HCT116 (cell line): ENCODE results near the gene PPP1CC. TPM values are rescaled to one million over a fixed set of nuclear protein-coding genes. Genes with fewer than 3 reads are reported as not detected.

Experiments
- ATAC-seq: fragments of 200-7000 bp; cut with Tn5 transposase; 2 replicates; pipeline ENCODE4 v1.9.1; 2020; ENCODE audit warnings: mild to moderate bottlenecking, moderate library complexity
- BruUV-seq: library from RNA; stranded (reverse); fragments of 400-500 nt; replicated peaks from 2 replicates; lab custom pipeline; 2021; lab: Mats Ljungman, UMichigan
- CTCF ChIA-PET: fragments of 300-600 bp; sonication (Branson Sonifier 250); formaldehyde crosslinking; loops from one replicate; lab custom pipeline; 2021; ENCODE audit warnings: antibody characterized with exemption; lab: Charles Lee
- POLR2A ChIA-PET: fragments of 300-600, 350-600 bp; sonication (Branson Sonifier 250); formaldehyde crosslinking; loops from one replicate; lab custom pipeline; 2021; ENCODE audit warnings: antibody characterized with exemption; lab: Charles Lee
- RAD21 ChIA-PET, 2 experiments: fragments of 300-600 bp; sonication (Branson Sonifier 250); formaldehyde crosslinking; loops; one replicate each; lab custom pipeline; 2023; ENCODE audit warnings: low total read pairs in 2 of 2; ENCODE audit not compliant: uncharacterized antibody in 2 of 2, unreplicated experiment in 2 of 2, low non-redundant PET in 1 of 2; lab: Charles Lee
- DNase-seq: peaks from one replicate; pipeline ENCODE4 v3.0.0-alpha.2; 2010; ENCODE audit warnings: low read depth, low spot score
- H2AFZ ChIP-seq: fragments of 200-600 bp; shearing (Covaris generic), sonication (generic); 2 replicates; pipeline ENCODE4 v1.6.1; 2017; ENCODE audit warnings: low read depth, mixed run types, mixed read lengths, antibody characterized with exemption, low read length; ENCODE audit not compliant: poor library complexity, severe bottlenecking
- H3K27ac ChIP-seq: 2 replicates; pipeline ENCODE4 v1.5.1; 2012; ENCODE audit warnings: low read depth, low read length
- H3K27me3 ChIP-seq: fragments of 200-600 bp; sonication (generic); 2 replicates; pipeline ENCODE4 v1.6.1; 2016; ENCODE audit warnings: mixed run types, low read length, mixed read lengths; ENCODE audit not compliant: insufficient read depth
- H3K36me3 ChIP-seq, 2 experiments: fragments of 200-500 bp in 1 of 2; fragments of 200-600 bp in 1 of 2; sonication (Bioruptor generic) in 1 of 2; sonication (generic) in 1 of 2; 2 replicates each; pipeline versions ENCODE4 v1.5.1 to v1.6.1; 2014 to 2016; ENCODE audit warnings: low read length in 2 of 2, inconsistent platforms in 1 of 2, mixed read lengths in 1 of 2, mixed run types in 1 of 2; ENCODE audit not compliant: insufficient read depth in 2 of 2, control insufficient read depth in 1 of 2
- H3K4me1 ChIP-seq, 2 experiments: fragments of 200-600 bp in 1 of 2; sonication (generic) in 1 of 2; 2 replicates each; pipeline versions ENCODE4 v1.5.1 to v1.6.1; 2012 to 2017; ENCODE audit warnings: low read length in 2 of 2, inconsistent platforms in 1 of 2, mild to moderate bottlenecking in 1 of 2, mixed read lengths in 1 of 2, mixed run types in 1 of 2, moderate library complexity in 1 of 2; ENCODE audit not compliant: insufficient read depth in 2 of 2, control insufficient read depth in 1 of 2
- H3K4me2 ChIP-seq: fragments of 200-600 bp; sonication (generic); 2 replicates; pipeline ENCODE4 v1.6.1; 2017; ENCODE audit warnings: mixed run types, low read length, mixed read lengths
- H3K4me3 ChIP-seq, 2 experiments: fragments of 200-600 bp in 1 of 2; sonication (generic) in 1 of 2; replicated peaks in 1 of 2; 2 replicates each; pipeline ENCODE4 v1.5.1; 2011 to 2016; ENCODE audit warnings: low read length in 2 of 2, control low read depth in 1 of 2, low read depth in 1 of 2, mild to moderate bottlenecking in 1 of 2, mixed read lengths in 1 of 2, mixed run types in 1 of 2
- H3K79me2 ChIP-seq: fragments of 200-600 bp; sonication (generic); 2 replicates; pipeline ENCODE4 v1.6.1; 2017; ENCODE audit warnings: mild to moderate bottlenecking, mixed run types, low read length, moderate library complexity, mixed read lengths; ENCODE audit not compliant: insufficient read depth
- H3K9ac ChIP-seq: fragments of 200-600 bp; sonication (generic); 2 replicates; pipeline ENCODE4 v1.6.1; 2016; ENCODE audit warnings: low read length, mixed read lengths
- H3K9me2 ChIP-seq: fragments of 200-600 bp; sonication (generic), shearing (Covaris generic); 2 replicates; pipeline ENCODE4 v1.6.1; 2017; ENCODE audit warnings: mixed run types, mild to moderate bottlenecking, moderate library complexity; ENCODE audit not compliant: insufficient read depth
- H3K9me3 ChIP-seq, 2 experiments: fragments of 200-500 bp in 1 of 2; fragments of 200-600 bp in 1 of 2; sonication (Bioruptor generic) in 1 of 2; sonication (generic) in 1 of 2; 2 replicates each; pipeline ENCODE4 v1.6.1; 2014 to 2017; ENCODE audit warnings: low read length in 2 of 2, mixed read lengths in 2 of 2, inconsistent platforms in 1 of 2, low read depth in 1 of 2, mild to moderate bottlenecking in 1 of 2, mixed run types in 1 of 2, moderate library complexity in 1 of 2; ENCODE audit not compliant: control insufficient read depth in 1 of 2, insufficient read depth in 1 of 2
- H4K20me1 ChIP-seq: fragments of 200-600 bp; sonication (generic), shearing (Covaris generic); 2 replicates; pipeline ENCODE4 v1.6.1; 2017; ENCODE audit warnings: mixed run types, mild to moderate bottlenecking, moderate library complexity; ENCODE audit not compliant: insufficient read depth
- CBX3 ChIP-seq: IDR thresholded peaks from 2 replicates; pipeline ENCODE4 v1.6.1; 2012; ENCODE audit warnings: low read depth
- EZH2 ChIP-seq: fragments of 200-600 bp; sonication (generic); IDR thresholded peaks from 2 replicates; pipeline ENCODE4 v1.6.1; 2017; ENCODE audit warnings: antibody characterized with exemption, mixed run types
- JUND ChIP-seq: IDR thresholded peaks from 2 replicates; pipeline ENCODE4 v1.6.1; 2012
- RAD21 ChIP-seq: IDR thresholded peaks from 2 replicates; pipeline ENCODE4 v1.6.1; 2012; ENCODE audit warnings: low read depth, mild to moderate bottlenecking
- SIN3A ChIP-seq: IDR thresholded peaks from 2 replicates; pipeline ENCODE4 v1.6.1; 2012; ENCODE audit warnings: low read depth
- SP1 ChIP-seq: IDR thresholded peaks from 2 replicates; pipeline ENCODE4 v1.6.1; 2012; ENCODE audit warnings: low read depth
- TCF7L2 ChIP-seq: IDR thresholded peaks from 2 replicates; pipeline ENCODE4 v1.7.0; 2011; ENCODE audit warnings: borderline replicate concordance, inconsistent platforms; ENCODE audit not compliant: insufficient read depth, insufficient read length; ENCODE audit errors: extremely low read depth
- YY1 ChIP-seq: IDR thresholded peaks from 2 replicates; pipeline ENCODE4 v1.6.1; 2011; ENCODE audit warnings: low read length, low read depth, moderate library complexity, mild to moderate bottlenecking; ENCODE audit not compliant: insufficient replicate concordance; ENCODE audit errors: extremely low read depth
- ZFX ChIP-seq: fragments of 450-650 bp; IDR thresholded peaks from 2 replicates; pipeline ENCODE4 v1.6.1; 2017
- intact Hi-C: fragments of 100-400 bp; cut with micrococcal nuclease; formaldehyde crosslinking; loops from 2 replicates; pipeline ENCODE4 v1.10.0; 2022
- total RNA-seq: library from RNA; stranded (reverse); gene quantifications from one replicate; pipeline ENCODE4 v1.2.1, GENCODE V29; 2021; ENCODE audit not compliant: unreplicated experiment
- TF ChIP-seq, protein P1 (sequence below): IDR thresholded peaks from 2 replicates; pipeline ENCODE4 v1.6.1; 2012
- TF ChIP-seq, protein P2 (sequence below): IDR thresholded peaks from 2 replicates; pipeline ENCODE4 v1.6.1; 2012

Gene PPP1CC
- total RNA-seq, 1 experiment from 2014 or later: 248 TPM

- RAD21 ChIA-PET: no interaction called here
- H3K27me3 ChIP-seq: no peaks in the 10 kb centered on the region
- peak overlapping the region; percentile 89 for H2AFZ ChIP-seq
- peak overlapping the region; percentile 79 for H3K9ac ChIP-seq
- intact Hi-C loops: loop anchor here (1.0 to 10.0 kb wide), 2 partner anchors 83 to 571 kb away; no protein-coding TSS in a partner anchor
- H3K4me3 ChIP-seq: peak overlapping the region; percentile 56 to 80
- peaks cover 47% of the 10 kb centered on the region for H3K79me2 ChIP-seq
- ATAC-seq (no peak), DNase-seq (no peak)
- peak overlapping the region; percentile 44; the same call in 1 of the 2 replicates for H3K27ac ChIP-seq
- POLR2A ChIA-PET: interaction anchor here (0.7 to 0.9 kb wide), 2 partner anchors 13 to 84 kb away, joined by 3 to 4 read pairs; no protein-coding TSS in a partner anchor
- TSS peak; percentile 91 for BruUV-seq
- no peaks in the 10 kb centered on the region for H3K9me3 ChIP-seq
- H4K20me1 ChIP-seq: peaks cover 28% of the 10 kb centered on the region
- CTCF ChIA-PET: no interaction called here
- peaks cover 1 to 14% of the 10 kb centered on the region in 2 experiments; a peak in 3 of 4 replicates for H3K36me3 ChIP-seq
- H3K4me1 ChIP-seq: peaks cover 22 to 45% of the 10 kb centered on the region in 2 experiments
- no peaks in the 10 kb centered on the region for H3K9me2 ChIP-seq
- H3K4me2 ChIP-seq: peak overlapping the region; percentile 92
- TF ChIP-seq, protein P1, sequence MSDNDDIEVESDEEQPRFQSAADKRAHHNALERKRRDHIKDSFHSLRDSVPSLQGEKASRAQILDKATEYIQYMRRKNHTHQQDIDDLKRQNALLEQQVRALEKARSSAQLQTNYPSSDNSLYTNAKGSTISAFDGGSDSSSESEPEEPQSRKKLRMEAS: peak; percentile 48
- TF ChIP-seq SP1 (no peak), ZFX (no peak)
- TF ChIP-seq, all 23 proteins: peak for 1
Observed at GRCh38 chr12:110743571-110744093, 941 bp upstream of the PPP1CC start.

GRCh38 chr12:110742096-110742717, 484 bp downstream of the PPP1CC start:
- Histone ChIP-seq H3K9ac (peak overlapping the region; percentile 95), H3K4me2 (peak overlapping the region; percentile 95), H4K20me1 (peaks cover 41% of the 10 kb centered on the region), H3K27me3 (no peaks in the 10 kb centered on the region), H3K9me2 (no peaks in the 10 kb centered on the region), H3K9me3 (no peaks in the 10 kb centered on the region), H3K4me3 (peak overlapping the region; percentile 80 to 89), H3K79me2 (peaks cover 61% of the 10 kb centered on the region), H2AFZ (no peak overlapping the region), H3K4me1 (peaks cover 22 to 45% of the 10 kb centered on the region in 2 experiments), H3K27ac (peak overlapping the region; percentile 72), H3K36me3 (peaks cover 4 to 19% of the 10 kb centered on the region in 2 experiments)
- ChIA-PET CTCF (no interaction called here), RAD21 (no interaction called here), POLR2A (interaction anchor here (0.9 to 1.1 kb wide), 2 partner anchors 10 to 11 kb away, joined by 4 read pairs; no protein-coding TSS in a partner anchor)
- TF ChIP-seq CBX3: no peak
- TF ChIP-seq SIN3A: no peak
- no peak for TF ChIP-seq JUND
- TF ChIP-seq YY1: no peak
- no peak for TF ChIP-seq TCF7L2
- TF ChIP-seq, protein P2, sequence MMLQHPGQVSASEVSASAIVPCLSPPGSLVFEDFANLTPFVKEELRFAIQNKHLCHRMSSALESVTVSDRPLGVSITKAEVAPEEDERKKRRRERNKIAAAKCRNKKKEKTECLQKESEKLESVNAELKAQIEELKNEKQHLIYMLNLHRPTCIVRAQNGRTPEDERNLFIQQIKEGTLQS: no peak
- TF ChIP-seq RAD21: no peak
- TF ChIP-seq EZH2: no peak
- ATAC-seq (peak; percentile 26), DNase-seq (no peak)
- intact Hi-C loops: loop anchor here (10.0 kb wide), 1 partner anchor 573 kb away; no protein-coding TSS in a partner anchor
- BruUV-seq: no TSS peak
